Measurements from ENCODE around the gene TRIM67.
"Not testable (repeated sequence)": the region's sequence is repeated elsewhere in the genome, so short reads cannot be mapped to it uniquely, and the experiment has no call there.

The TRIM67 gene

GRCh38 chr1:231209531-231209930 lies 47.7 kb downstream of the TRIM67 start:
- DNase-seq = no peak

GRCh38 chr1:231210126-231210525 lies 48.3 kb downstream of the TRIM67 start:
- DNase-seq = no peak

- DNase-seq = peak; percentile 87 to 89
Observed at GRCh38 chr1:231211005-231211857, 49.4 kb downstream of the TRIM67 start.

- DNase-seq = not testable (repeated sequence)
Observed at GRCh38 chr1:231212301-231212700, 50.4 kb downstream of the TRIM67 start.

GRCh38 chr1:231213831-231214573 lies 52.1 kb downstream of the TRIM67 start:
- DNase-seq = no peak

GRCh38 chr1:231214918-231215680 lies 53.2 kb downstream of the TRIM67 start:
- peak in 1 of 2 donors; percentile 7 for DNase-seq

GRCh38 chr1:231215681-231216385 lies 54.0 kb downstream of the TRIM67 start:
- no peak for DNase-seq

GRCh38 chr1:231216498-231216897 lies 54.6 kb downstream of the TRIM67 start:
- no peak for DNase-seq

- DNase-seq = no peak
Observed at GRCh38 chr1:231217056-231217455, 55.2 kb downstream of the TRIM67 start.

- DNase-seq = no peak
Observed at GRCh38 chr1:231218078-231218477, 56.2 kb downstream of the TRIM67 start.

GRCh38 chr1:231219422-231220401 lies 57.9 kb downstream of the TRIM67 start:
- DNase-seq = no peak

- DNase-seq = no peak
Observed at GRCh38 chr1:231220801-231221200, 58.9 kb downstream of the TRIM67 start.

GRCh38 chr1:231226156-231226555 lies 64.3 kb downstream of the TRIM67 start:
- DNase-seq = no peak

GRCh38 chr1:231231511-231231910 lies 69.7 kb downstream of the TRIM67 start:
- no peak for DNase-seq

GRCh38 chr1:231232870-231233734 lies 71.2 kb downstream of the TRIM67 start:
- DNase-seq = no peak

GRCh38 chr1:231233735-231234417 lies 72.0 kb downstream of the TRIM67 start:
- no peak for DNase-seq

- no peak for DNase-seq
Observed at GRCh38 chr1:231234506-231234905, 72.6 kb downstream of the TRIM67 start.

- DNase-seq = no peak
Observed at GRCh38 chr1:231235526-231236207, 73.8 kb downstream of the TRIM67 start.

GRCh38 chr1:231236208-231236591 lies 74.3 kb downstream of the TRIM67 start:
- DNase-seq = no peak

Measured in CD4-positive, alpha-beta T cell treated with Interleukin-1 beta for 1 hour (primary cell).